Stimulated activated CD4-positive, alpha-beta T cell treated with anti-CD3 and anti-CD28 coated beads, Interleukin-1b, Interleukin-23, amount 100 ng/mL, for 24 hours (primary cell): ENCODE measurements around the gene LTBP3.

ENCODE experiments used
- DNase-seq, 4 experiments: peaks; one replicate each; pipeline ENCODE4 v3.0.0-alpha.2; 2020; ENCODE audit warnings: low read depth in 4 of 4, low spot score in 1 of 4

LTBP3 gene

DNA sequence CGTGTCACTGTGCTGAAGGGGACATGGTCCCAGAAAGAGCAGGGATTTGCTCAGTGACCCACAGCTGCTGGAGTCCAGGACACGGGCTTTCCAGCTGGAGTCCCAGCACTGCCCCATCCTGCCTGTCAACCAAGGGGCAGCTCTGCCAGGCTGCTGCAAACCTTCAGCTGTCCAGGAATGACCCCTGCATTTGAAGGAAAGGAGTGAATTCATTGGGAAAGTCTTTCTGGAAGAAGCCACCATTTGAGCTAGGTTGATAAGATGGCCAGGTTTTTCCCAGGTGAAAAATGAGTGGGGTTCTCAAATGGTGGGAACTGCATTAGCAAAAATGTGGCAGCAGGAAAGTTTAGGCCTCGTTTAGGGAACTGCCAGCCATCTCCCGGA is 28.1 kb upstream of the LTBP3 start:
- DNase-seq, result no peak

DNA sequence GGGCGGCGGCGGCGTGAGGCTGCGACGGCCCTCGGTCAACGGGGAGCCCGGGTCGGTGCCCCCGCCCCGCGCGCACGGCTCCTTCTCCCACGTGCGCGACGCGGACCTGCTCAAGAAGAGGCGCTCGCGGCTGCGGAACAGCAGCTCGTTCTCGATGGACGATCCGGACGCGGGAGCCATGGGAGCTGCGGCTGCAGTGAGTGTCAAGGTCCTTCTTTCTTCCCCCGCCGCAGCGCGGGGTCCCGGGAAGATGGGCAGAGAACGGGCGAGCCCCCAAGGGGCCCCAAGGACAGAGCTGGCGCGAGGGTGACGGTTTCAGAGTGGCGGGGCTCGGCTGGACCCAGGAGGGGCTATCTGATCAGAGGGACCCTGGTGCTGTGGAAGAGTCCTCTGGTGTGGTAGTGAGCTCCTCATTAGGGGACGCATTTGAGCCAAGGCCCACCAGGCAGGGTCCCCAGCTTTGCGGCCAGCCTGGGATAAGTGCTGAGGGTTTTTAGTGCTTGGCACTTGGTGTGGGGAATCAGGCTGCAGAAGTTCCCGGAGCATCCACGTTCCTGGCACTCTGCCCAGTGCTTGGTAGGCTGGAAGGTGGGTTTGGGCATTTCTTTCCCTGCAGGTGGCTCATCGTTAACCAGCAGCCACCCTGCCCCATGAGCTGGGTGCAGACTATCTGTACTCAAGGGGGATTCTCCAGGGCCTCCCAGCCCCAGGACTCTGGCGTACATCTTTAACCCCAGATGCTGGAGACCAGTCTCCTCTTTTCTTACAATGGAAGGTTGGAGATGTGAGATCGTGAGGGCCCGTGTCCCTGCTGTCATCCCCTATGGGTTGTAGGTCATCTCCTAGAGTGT is 27.5 kb upstream of the LTBP3 start:
- DNase-seq, result no peak

DNA sequence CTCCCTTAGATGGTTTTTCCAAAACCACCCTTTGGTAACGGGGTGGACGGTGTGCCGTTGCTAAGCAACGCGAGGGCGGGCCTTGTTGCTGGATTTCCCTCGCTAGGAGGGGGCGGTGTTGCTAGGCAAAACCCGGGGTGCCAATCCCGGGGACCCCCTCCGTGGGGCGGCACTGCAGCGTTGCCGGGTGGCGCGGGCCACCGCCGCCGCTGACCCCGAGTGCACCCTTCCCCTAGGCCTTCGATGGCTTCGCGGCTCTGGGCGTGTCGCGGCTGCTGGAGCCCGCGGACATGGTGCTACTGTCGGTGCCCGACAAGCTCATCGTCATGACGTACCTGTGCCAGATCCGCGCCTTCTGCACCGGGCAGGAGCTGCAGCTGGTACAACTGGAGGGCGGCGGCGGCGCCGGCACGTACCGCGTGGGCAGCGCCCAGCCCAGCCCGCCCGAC is 26.6 kb upstream of the LTBP3 start:
- DNase-seq, result no peak

DNA sequence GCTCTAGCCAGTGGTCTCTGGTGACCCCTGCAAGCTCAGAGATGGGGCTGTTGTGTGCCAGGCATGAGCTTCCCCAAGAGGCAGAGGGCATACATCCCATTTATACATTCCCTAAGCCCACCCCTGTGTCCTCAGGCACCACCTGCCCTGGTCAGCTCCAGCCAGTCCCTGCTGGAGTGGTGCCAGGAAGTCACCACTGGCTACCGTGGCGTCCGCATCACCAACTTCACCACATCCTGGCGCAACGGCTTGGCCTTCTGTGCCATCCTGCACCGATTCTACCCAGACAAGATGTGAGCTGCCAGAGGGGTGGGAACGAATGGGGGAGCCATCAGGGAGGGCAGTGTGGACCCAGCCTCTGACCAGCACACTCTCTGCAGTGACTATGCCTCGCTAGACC is 25.9 kb upstream of the LTBP3 start:
- no peak for DNase-seq

DNA sequence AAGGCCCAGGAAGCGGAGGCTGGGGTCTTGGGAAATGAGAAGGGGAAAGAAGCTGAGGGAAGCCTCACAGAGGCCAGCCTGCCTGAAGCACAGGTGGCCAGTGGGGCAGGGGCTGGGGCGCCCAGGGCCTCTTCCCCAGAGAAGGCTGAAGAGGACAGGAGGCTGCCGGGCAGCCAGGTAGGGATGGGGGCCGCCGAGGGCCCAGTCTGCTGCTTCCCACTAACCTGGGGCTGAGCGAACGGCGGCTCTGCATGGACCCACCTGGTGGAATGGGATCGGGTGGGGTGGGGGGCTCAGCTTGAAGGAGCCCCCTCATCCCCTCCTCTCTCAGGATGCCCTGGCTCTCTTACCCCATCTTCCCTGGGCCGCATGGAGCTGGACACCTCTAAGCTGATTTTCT is 25.4 kb upstream of the LTBP3 start:
- no peak for DNase-seq

DNA sequence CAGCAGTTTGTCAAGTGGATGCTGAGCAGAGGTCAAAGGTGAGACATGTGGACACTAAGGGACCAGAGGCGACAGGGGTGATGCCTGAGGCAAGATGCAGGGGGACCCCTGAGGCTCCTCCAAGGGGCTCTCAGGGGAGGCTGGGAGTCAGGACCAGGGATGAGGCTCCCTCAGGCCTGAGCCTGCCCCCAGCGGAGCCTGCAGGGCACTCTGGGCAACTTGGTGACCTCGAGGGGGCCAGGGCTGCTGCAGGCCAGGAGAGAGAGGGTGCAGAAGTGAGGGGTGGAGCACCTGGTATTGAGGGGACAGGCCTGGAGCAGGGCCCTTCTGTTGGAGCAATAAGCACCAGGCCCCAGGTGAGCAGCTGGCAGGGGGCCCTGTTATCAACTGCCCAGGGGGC is 23.8 kb upstream of the LTBP3 start:
- DNase-seq, result no peak

DNA sequence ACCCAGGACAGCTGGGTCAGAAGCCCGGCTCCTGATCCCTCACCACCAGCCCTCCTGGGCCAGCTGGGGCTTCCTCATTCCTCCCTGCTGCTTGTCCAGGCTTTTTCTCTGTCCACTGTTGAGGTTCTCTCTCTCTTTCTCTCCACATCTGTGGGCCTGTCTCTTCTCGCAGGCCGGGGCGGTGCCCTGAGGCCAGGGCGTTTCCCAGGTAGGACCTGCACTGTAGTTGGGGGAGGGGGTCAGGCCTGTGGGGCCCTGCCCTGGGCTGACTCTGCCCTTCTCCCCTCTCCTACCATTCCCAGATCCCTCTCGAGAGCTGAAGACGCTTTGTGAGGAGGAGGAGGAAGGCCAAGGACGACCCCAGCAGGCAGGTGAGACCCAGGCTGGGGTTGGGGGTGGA is 22.6 kb upstream of the LTBP3 start:
- no peak for DNase-seq

DNA sequence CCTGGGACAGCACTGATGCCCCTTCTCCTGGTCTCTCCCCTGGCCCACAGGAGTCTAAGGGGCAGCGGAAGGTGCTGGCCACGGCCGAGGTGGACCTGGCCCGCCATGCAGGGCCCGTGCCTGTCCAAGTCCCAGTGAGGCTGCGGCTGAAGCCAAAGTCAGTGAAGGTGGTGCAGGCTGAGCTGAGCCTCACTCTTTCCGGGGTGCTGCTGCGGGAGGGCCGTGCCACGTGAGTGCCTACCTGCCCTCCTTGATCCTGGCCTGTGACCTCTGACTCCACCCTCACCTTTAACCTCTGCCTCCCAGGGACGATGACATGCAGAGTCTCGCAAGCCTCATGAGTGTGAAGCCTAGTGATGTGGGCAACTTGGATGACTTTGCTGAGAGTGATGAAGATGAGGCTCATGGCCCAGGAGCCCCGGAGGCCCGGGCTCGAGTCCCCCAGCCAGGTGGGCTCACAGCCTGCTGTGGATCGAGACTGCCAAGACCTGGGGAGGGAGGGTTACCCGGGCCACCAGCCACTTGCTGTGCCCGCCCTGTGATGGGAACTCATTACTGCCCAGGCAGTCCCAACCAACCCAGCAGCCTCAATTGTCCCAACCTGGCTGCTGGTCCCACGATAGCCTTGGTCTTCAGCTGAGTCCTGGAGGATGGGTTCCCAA is 22.0 kb upstream of the LTBP3 start:
- DNase-seq, result no peak

DNA sequence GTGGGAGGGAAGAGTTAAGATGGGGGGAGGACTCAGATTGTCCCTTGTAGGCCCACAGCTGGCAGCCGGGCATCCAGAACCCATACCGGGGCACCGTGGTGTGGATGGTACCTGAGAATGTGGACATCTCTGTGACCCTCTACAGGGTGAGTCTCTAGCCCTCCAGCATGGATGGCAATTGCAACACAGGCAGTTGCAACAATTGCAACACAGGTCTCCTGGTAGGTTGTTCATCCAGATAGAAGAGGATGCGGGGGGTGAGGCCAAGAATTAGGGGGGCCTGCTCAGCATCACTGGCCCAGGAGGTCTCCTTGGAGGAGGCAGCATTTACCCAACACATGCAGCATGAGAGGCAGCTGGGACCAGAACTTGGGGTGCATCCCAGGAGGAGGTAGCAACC is 21.1 kb upstream of the LTBP3 start:
- no peak for DNase-seq

DNA sequence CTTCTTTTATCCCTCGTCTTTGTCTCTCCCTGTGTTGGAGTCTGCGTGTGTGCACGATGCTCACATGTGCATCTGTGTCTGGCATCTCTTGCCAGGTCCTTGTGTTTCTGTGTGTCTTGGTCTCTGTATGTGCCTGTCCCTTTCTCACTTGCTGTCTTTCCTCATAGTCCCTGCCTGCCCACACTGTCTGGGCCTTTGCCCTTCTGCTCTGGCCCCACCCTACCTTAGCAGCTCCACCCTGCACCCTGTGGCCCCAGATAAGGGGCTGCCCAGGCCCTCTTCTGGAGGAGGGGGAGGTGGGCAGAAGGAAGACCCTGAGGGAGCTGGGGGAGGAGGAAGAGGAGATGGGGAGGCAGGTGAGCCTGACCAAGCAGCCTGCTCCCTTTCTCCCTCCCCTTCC is 20.5 kb upstream of the LTBP3 start:
- DNase-seq, result no peak

DNA sequence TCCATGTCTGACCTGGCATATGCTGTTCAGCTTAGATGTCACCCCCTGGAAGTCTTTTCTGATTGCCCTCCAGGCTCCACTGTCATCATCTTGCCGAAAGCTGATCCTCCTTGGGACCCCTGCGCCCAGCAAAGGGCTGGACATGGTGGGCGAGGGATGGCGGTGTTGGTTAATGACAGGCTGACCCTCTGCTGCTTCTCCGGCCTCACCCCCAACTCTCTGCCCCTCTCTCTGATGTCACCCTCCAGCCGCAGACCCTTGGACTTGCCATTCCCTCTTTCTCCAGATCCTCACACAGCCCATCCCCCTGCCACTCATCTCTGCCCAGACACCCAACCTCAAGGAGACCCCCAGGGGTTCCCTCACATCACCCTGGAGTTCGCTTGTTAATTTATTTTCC is 20.0 kb upstream of the LTBP3 start:
- DNase-seq, result no peak

DNA sequence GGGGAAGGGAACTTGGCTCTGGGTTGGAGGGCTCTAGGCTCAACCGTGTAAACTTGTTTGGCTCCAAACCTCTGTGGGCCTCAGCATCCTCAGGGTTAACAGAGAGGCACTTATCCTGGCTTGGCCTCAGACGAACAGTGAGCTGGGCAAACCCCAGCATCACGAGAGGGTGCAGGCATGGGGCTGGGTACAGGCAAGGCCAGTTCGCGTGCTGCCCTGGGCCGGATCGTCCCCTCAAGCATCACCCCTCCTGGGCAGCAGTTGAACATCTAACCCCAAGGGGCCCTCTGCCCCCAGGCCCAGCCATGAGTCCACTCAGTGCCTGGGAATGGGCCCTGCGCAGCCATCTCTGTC is 19.6 kb upstream of the LTBP3 start:
- DNase-seq, result no peak

DNA sequence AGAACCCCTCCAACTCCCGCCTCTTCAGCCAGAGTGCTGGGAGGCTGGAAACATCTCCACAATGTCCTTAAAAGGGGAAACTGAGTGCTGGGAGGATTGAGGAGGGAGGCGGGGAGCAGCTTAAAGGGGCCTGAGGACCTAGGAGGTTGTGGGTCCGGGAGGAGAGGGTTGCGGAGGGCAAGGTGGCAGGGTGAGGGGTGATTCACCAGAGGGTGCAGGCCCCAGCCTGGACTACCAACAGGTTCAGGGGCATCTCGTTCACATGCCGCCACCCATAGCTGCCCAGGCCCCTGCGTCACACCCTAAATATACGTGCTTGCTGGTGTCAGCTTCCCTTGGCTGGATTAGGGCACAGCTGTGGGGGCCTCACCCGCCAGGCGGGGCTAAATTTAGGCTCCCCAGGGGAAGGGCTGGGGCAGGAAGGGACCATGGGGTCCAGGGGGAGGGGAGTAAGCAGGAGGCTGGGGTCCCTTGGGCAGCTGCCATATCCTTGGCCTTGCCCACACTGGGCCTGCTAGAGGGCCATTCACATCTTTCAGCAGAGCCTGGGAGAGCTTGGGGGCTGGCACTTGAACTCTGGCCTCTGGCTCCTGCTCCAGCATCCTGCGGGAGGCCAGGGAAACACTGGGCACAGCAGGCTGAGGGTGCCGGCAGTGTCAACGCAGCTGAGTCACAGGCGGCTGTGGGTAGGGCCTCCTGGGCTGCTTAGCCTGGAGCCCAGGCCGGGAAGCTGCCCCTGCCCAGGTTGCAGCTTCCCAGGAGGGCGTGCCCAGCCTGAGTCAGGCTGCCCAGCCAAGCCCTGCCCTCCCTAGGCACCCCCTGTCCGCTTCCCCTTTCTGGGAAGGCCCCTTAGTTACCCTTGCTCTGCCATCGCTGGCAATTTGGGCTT is 19.0 kb upstream of the LTBP3 start:
- no peak for DNase-seq

DNA sequence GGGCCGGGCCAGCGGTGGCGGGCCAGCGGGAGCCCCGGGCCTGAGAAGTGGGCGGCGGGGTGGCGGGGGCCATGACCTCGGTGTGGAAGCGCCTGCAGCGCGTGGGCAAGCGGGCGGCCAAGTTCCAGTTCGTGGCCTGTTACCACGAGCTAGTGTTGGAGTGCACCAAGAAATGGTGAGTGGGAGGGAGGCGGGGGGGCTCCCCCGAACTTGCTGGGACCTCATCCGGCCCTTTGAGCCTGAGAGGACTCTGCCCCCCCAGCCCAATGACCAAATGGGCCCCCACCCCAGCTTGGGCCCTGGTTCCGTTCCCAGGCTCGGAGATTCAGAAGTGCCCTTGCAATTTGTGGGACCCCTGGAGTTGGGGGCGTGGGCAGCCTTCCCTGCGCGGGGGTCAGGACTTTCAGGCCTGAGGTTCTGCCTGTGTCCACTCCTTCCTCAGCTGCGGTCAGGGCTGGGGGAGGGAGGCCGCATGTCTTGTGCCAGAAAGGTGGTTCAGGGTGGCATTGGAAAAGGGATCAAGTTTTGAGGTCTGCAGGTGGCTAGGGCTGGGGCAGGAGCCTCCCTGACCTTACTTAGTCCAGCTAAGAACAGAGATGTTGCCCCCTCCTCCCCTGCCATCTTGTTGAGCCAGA is 18.2 kb upstream of the LTBP3 start:
- DNase-seq, result no peak

DNA sequence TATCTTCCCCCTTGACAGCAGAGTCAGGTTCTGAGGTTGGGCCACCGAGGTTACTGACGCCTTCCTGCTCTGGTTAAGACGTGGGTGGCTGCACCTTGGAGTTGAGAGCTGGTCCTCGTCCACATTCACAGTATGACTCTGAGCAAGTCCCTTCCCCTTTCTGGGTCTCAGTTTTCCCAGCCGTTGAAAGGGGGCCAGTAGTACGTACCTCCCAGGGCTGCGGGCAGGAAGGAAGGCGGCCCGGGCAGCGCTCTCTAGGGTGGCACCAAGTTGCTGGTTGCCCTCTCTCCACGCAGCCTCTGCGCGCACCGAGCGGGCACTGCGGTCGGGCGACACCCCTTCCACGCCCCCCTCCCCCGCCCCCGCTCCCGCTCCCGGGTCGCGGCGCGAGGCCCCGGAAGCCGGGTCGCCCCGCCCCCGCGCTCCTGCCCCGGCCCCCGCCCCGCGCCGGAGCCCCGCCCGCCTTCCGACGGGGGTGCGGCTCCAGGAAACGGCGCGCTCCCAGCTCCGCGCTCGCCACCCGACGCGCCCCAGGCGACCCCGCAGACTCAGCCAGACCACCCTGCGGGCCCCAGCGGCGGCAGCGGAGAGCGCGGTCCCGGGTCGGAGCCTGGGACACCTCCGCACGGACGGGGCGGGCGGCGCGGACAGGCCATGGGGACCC is 17.5 kb upstream of the LTBP3 start, which contains the start of gene EHBP1L1:
TSS of gene EHBP1L1 (plus strand) at position 486 of the 664 bp plus-strand sequence. CDS start 250 bp downstream, outside the sequence.
- peak in 3 of 4 experiments; percentile 43 to 73 (median 49) for DNase-seq

DNA sequence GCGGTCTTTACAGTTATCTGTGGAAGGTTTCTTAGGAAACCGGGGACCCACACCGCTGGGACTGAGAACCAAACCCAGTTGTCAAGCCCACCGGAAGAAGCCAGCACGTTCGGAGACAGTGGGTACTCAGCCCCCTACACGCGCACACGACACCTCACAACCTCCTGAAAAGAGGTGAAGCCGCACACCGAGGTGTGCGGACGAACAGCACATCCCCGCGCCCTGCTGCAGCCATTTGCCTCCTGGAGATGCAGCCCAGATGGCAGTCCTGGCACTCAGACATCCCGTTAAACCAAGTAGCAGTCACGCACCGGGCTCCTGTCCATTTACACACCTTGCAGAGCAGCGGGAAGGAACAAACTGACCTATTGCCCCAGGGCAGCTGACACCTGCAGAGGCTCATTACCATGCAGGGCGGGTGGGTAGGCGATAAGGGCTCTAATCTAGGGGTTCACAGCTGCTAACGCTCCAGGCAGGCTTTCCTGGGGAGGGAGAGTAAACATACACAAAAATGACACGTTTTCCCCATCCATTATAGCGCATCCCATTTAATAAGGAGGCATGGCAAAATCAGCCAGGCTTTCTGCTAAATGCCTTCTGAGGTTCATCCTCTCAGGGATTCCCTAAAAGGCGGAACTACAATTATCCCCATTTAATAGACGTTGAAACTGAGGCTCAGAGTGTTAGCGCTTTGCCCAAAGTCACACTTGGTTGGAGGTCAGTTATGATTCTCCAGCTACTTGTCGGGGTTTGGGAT is 16.8 kb upstream of the LTBP3 start:
- no peak for DNase-seq

DNA sequence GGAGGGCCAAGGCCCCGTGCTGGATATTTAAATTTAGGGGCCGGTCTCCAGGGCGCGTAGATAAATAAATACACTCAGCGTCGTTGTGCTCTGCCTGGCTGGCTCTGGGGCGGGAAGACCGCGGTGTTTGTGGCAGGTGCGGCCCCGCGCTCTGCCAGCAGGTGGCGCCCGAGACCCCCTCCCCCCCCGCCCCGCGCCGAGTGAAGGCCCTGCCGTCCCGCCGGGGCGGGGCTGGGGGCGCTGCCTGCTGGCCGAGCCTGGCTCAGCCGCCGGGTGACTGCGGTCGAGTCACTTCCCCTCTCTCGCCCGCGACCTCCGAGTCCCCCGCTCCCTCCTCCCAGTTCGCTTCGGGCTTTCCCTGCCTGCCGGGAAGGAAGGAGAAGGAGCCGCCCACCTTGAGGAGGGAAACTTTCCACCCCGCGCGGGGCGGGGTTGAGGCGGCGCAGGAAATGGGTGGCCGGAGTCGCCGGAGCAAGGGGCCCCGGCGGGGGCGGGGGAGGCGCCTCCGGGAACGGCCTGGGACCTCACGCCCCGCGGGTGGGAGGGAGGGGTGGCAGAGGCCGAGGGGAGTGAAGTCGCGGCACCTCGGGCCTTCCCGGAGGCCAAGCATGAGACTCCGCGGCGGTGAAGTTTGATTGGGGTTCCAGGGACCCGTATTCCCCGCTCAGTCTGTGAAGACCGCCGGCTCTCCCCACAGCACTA is 16.1 kb upstream of the LTBP3 start:
- peak; percentile 59 to 93 (median 72) for DNase-seq

DNA sequence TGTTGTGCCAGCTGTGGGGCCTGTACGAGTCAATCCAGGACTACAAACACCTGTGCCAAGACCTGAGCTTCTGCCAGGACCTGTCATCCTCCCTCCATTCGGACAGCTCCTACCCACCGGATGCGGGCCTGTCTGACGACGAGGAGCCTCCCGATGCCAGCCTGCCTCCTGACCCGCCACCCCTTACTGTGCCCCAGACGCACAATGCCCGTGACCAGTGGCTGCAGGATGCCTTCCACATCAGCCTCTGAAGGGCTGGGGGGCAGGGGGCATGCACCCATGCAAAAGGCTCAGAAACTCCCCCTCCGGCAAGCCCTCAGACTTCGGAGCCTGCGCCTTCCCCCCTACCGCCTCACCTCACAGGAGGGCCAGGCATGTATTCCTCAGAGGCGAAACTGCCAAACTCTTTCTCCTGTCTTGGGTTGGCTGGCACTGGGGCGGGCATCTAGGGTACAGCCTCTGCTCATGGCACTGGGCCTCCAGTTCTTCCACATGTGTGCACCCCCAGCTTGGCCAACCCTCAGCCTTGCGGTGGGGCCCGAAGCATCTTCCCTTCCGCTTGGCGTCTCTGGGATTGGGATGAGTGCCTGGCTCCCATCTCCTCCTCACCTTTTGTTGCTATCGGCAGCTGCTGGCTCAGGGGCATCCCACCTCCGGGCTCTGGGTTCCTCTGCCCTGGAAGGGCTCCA is 15.4 kb upstream of the LTBP3 start:
- DNase-seq, result no peak
